Fibroblast of villous mesenchyme (primary cell): ENCODE measurements around the gene DCANP1. TPM values are rescaled to one million over a fixed set of nuclear protein-coding genes. Genes with fewer than 3 reads are reported as not detected.

Experiments
- DNase-seq: peaks from one replicate; pipeline ENCODE4 v3.0.0-alpha.2; 2010; ENCODE audit warnings: low read depth
- H3K4me3 ChIP-seq: 2 replicates; pipeline ENCODE4 v1.5.1; 2011; ENCODE audit warnings: low read depth, mild to moderate bottlenecking, low read length
- CTCF ChIP-seq: IDR thresholded peaks from 2 replicates; pipeline ENCODE4 v1.5.1; 2012; ENCODE audit warnings: low read depth, mild to moderate bottlenecking, low read length; ENCODE audit not compliant: insufficient read depth
- total RNA-seq: library from RNA; depleted of rRNA; stranded (reverse); fragments of >200 nt; gene quantifications from 2 replicates; pipeline ENCODE4 v1.2.3, GENCODE V29; 2012

The DCANP1 gene
- total RNA-seq, 1 donor = not detected

GRCh38 chr5:135465391-135466122 lies 18.4 kb upstream of the DCANP1 start:
- TF ChIP-seq CTCF = peak; percentile 3
- H3K4me3 ChIP-seq = no peak overlapping the region
- DNase-seq = no peak

GRCh38 chr5:135462304-135462703 lies 15.2 kb upstream of the DCANP1 start:
- TF ChIP-seq CTCF = peak; percentile 50
- peak; percentile 38 for DNase-seq
- no peak overlapping the region for H3K4me3 ChIP-seq

GRCh38 chr5:135461481-135462151 lies 14.5 kb upstream of the DCANP1 start:
- H3K4me3 ChIP-seq = no peak overlapping the region
- DNase-seq = no peak
- TF ChIP-seq CTCF = no peak

GRCh38 chr5:135460246-135461033 lies 13.3 kb upstream of the DCANP1 start:
- DNase-seq = no peak
- H3K4me3 ChIP-seq = no peak overlapping the region
- no peak for TF ChIP-seq CTCF

- H3K4me3 ChIP-seq = no peak overlapping the region
- DNase-seq = peak; percentile 69
- TF ChIP-seq CTCF = no peak
Observed at GRCh38 chr5:135458921-135459331, 11.8 kb upstream of the DCANP1 start.

GRCh38 chr5:135458356-135458755 lies 11.2 kb upstream of the DCANP1 start:
- no peak for DNase-seq
- no peak for TF ChIP-seq CTCF
- no peak overlapping the region for H3K4me3 ChIP-seq
